HepG2 (cell line): ENCODE measurements around the gene C11orf65. TPM values are rescaled to one million over a fixed set of nuclear protein-coding genes. Genes with fewer than 3 reads are reported as not detected.
A peak's percentile ranks its signal among the peaks of the same experiment; 100 is the strongest.

Experiments
- CSRNP1 ChIP-seq: sonication (generic); formaldehyde crosslinking; IDR thresholded peaks from 2 replicates; pipeline ENCODE4 v1.8.1; 2023; ENCODE audit warnings: mild to moderate bottlenecking, missing genetic modification reagents
- HBP1 ChIP-seq: IDR thresholded peaks from 2 replicates; pipeline ENCODE4 v1.6.1; 2016; ENCODE audit warnings: low read depth, control low read depth
- SNAPC4 ChIP-seq: sonication (generic); formaldehyde crosslinking; IDR thresholded peaks from 2 replicates; pipeline ENCODE4 v1.4.0; 2020; ENCODE audit warnings: mild to moderate bottlenecking, missing genetic modification reagents
- ZBTB40 ChIP-seq, 2 experiments: fragments of 450-650 bp in 1 of 2; sonication (generic) in 1 of 2; formaldehyde crosslinking in 1 of 2; IDR thresholded peaks; 2 replicates each; pipeline versions ENCODE4 v1.6.1 to v1.8.0; 2016 to 2022; ENCODE audit warnings: antibody characterized with exemption in 1 of 2, mild to moderate bottlenecking in 1 of 2, missing genetic modification reagents in 1 of 2
- ZNF280B ChIP-seq: sonication (generic); formaldehyde crosslinking; IDR thresholded peaks from 2 replicates; pipeline ENCODE4 v1.5.0; 2020; ENCODE audit warnings: missing genetic modification reagents, mild to moderate bottlenecking, borderline replicate concordance
- ZNF317 ChIP-seq: sonication (generic); formaldehyde crosslinking; IDR thresholded peaks from 2 replicates; pipeline ENCODE4 v1.5.0; 2020; ENCODE audit warnings: mild to moderate bottlenecking, missing genetic modification reagents
- ZNF431 ChIP-seq: sonication (generic); formaldehyde crosslinking; IDR thresholded peaks from 2 replicates; pipeline ENCODE4 v1.9.0; 2022; ENCODE audit warnings: missing genetic modification reagents, low read depth, mild to moderate bottlenecking, borderline replicate concordance
- polyA plus RNA-seq, 8 experiments: library from polyadenylated mRNA; depleted of rRNA in 3 of 8; stranded (reverse) in 7 of 8; unstranded in 1 of 8; fragments of >200 nt; fragmentation: Illumina TruSeq in 4 of 8; extraction: Trizol in 4 of 8; gene quantifications; 2 replicates each; pipeline versions ENCODE4 v1.2.1 to v1.2.3, GENCODE V29; 2011 to 2016; ENCODE audit warnings: low read depth in 4 of 8, missing spikeins in 1 of 8, mixed read lengths in 1 of 8; ENCODE audit not compliant: insufficient read depth in 1 of 8
- total RNA-seq, 5 experiments: library from RNA; depleted of rRNA; stranded (reverse); fragments of >200 nt; fragmentation: Illumina TruSeq; extraction: Trizol; gene quantifications; 2 replicates each; pipeline ENCODE4 v1.2.3, GENCODE V29; 2016; ENCODE audit warnings: low read depth in 1 of 5

Gene C11orf65
- total and polyA plus RNA-seq, 2 of the 13 experiments (the other 11 are each of a cell fraction or from before 2014, with no cell fraction given): 0.38 to 0.42 TPM

- TF ChIP-seq SNAPC4 (CRISPR knock-in tag): no peak
- no peak; the same call in 1 of the 2 replicates for TF ChIP-seq HBP1 (CRISPR knock-in tag)
- no peak for TF ChIP-seq CSRNP1 (CRISPR knock-in tag)
- peak; percentile 62; the same call in 1 of the 2 replicates for TF ChIP-seq ZNF317 (CRISPR knock-in tag)
- TF ChIP-seq ZBTB40 (IDR thresholded peaks at IDR 0.05): no peak
- TF ChIP-seq ZBTB40 (CRISPR knock-in tag; IDR thresholded peaks at IDR 0.05): no peak
- no peak for TF ChIP-seq ZNF280B (CRISPR knock-in tag)
- TF ChIP-seq ZNF431: peak; percentile 71; the same call in 1 of the 2 replicates
Observed at GRCh38 chr11:108467091-108467823, at the start of gene C11orf65 (continued).
